NCI-H2107 treated with DMSO at 0.1 percent for 48 hours (cell line): ENCODE data around the gene UBE2E2.

Experiments used
- DNase-seq: peaks from one replicate; lab custom pipeline; 2025; ENCODE audit not compliant: unreplicated experiment; lab: John Stamatoyannopoulos, UW

UBE2E2 gene

DNA sequence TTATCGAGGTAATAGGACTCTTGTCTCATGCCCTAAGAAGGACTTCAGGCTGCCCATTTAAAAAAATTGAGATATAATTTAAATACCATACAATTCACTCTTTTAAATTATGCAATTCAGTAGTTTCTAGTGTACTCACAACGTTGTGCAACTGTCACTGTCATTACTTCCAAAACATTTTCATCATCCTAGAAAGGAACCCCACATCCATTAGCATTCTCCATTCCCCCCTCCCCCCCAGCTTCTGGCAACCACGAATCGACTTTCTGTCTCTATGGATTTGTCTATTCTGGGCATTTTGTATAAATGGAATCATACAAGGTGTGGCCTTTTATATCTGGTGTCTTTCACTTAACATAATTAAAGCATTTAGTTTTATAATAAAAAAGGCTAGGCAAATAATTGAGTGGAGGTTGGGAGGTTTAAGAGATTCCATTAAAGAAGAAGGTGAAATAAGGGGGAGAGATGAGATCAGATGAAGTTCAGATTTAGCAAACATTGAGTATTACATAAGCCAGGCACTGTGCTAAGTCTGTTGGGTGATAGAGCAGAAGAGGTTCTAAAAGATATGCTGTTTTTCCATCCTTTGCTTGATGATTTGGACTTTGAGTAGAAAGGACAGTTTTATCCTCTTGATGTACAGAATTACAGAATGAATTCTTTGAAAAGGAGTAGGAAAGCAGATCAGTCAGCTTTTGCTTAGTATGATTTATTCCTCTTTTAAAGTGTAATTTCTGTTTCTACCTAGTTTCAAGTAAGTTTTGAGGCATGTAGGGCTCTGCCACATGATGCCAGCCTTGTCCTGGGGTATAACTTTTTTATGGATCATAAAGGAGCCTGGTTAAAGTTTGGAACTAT lies 36.3 kb downstream of the UBE2E2 start:
- DNase-seq, result no peak

DNA sequence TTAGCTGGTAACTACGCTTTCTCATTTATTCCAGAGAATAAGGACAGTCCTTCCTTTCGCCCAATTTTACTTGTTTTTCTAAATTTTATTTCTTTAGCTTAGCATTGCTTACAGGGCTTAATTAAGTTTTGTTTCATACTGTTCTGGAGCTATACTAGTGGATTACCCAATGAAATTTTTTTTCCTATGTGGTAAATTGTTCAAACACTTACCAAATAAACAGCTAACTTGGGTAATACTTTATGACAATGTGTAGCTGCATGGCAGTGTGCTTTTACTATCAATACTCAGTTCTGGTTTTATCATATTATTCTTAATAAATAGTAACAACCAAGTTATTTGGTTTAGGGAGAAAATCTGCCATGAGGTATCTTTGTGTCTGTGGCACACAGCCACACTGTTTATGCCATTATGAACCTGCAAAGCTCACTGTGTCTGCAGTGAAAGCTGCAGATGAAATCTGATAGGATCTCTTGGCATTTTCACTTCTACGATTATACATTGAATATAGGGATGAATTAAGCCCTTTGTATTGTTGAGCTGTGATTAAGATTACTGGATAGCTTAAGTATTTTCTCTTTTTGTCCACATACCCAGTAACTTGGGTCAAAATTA lies 37.2 kb downstream of the UBE2E2 start:
- DNase-seq, result no peak

GRCh38 chr3:23241256-23241655 lies 38.1 kb downstream of the UBE2E2 start:
- DNase-seq, result no peak

- no peak for DNase-seq
These were observed 39.0 kb downstream of the UBE2E2 start for GRCh38 chr3:23242106-23242505.

DNA sequence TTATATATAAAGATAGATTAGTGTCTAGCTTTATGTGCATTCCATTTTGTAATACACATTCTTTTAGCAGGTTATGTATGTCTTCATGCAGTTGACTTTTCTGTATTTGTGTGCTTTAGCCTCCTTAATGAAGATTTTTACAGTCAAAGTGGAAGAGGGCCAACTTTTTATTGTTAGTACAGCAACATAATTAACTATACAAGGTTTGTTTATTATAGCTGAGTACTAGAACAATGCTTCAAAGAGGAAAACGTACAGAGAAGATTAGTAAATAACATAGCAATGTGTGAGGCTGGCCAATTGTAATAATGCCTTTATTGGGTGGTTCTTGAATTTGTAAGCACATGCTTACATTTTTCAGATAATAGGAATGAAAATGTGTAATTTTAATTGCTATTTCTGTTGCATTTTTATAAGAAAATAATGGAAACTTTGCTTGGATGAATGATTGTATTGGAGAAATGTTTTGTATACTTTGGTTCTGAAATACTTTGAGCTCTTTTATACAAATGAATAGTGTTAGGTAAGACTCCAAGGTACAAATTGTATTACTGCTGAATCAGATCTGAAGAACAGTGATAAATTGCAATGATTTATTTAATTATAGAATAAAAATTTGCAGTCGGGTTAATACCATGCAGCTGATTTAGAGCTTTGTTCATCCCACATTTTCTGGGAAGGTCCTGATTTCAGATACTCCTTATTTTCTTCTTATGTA lies 41.4 kb downstream of the UBE2E2 start:
- no peak for DNase-seq

DNA sequence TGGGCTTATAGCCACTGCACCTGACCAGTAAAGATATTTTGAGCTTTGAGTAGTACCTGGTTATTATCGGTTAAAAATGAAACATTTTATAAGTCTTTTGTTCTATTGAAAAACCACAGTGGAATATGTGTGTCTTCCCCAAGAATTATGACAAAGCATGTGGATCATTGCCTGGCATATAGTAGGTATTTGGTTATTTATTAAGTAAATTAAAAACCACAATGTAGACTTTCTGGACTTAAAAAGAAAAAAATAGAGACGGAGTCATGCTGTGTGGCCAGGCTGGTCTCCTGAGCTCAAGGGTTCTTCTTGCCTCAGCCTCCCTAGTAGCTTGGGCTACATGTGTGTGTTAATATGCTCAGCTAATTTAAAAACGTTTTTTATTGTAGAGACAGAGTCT lies 43.5 kb downstream of the UBE2E2 start:
- no peak for DNase-seq

DNA sequence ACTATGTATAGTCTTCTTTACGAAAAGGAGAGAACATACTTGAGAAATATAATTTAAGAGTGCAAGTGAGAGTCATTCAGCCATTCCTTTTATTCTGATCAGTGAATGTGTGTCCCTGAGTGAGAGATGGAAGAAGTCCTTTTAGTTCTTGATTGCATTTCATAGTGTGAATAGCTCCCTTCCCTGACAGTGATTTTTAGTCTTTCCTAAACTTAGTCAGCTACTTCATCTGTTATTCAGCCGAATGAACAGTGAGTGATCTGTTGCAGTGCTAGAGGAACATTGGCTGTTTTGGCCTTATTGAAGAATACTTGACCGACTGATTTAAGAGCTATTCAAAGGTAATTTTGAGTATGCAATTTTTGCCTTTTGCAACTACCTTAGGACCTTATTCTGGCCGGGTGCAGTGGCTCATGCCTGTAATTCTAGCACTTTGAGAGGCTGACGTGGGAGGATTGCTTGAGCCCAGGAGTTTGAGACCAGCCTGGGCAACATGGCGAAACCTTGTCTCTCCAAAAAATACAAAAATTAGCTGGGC lies 45.5 kb downstream of the UBE2E2 start:
- no peak for DNase-seq

GRCh38 chr3:23249961-23250360 lies 46.8 kb downstream of the UBE2E2 start:
- no peak for DNase-seq

- DNase-seq, result no peak
These were observed 49.0 kb downstream of the UBE2E2 start for GRCh38 chr3:23252122-23252521.

DNA sequence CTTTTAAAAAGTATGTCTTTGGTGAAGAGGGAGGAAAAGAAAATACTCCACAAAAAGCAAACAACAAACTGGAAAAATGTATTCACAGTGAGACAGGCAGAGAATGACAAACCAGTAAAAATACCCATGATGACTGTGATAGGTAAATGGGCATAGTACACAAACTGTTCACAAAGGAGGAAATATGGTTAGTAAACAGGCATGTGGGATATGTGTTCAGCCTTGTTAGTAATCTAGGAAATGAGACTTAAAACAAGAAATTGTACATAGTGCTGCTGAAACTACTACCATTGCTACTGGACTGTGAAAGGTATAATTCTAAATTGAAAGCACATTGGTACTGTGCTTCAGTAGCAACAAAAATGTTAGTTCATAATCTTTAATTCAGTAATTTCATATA lies 50.1 kb downstream of the UBE2E2 start:
- no peak for DNase-seq

DNA sequence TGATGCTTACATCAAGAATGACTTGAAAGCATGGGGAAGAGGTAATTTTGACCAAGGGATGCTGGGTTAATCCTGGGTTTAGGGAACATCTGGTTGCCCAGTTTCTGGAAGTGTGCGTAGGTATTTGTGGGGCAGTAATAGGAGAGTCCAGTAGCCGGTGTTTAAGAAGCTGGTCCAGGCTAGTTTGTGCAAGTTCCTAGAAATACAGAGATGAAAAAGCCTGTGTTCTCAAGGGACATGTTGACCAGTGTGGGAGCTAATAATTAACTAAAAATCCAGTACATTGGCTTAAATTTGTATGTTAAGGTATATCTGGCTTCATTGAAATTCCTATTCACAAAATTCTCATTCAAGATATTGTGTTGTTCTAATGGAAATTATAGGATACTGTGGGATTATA lies 51.2 kb downstream of the UBE2E2 start:
- DNase-seq, result no peak

DNA sequence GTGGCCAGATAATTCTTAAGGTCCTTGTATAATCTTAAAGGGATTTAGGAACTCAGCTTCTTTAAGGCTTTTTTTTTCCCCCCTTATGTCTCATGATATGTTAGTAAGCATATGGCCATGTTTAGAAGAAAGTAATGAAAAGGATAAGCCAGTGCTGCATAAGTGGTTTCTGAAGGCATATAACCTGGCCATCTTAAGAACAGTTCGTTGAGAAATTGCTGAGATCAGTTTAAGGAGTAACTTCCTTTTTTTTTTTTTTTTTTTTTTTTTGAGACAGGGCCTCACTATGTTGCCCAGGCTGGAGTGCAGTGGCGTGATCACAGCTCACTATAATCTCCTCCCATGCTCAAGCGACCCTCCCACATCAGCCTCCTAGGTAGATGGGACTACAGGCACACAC lies 51.7 kb downstream of the UBE2E2 start:
- DNase-seq, result no peak

GRCh38 chr3:23256741-23257435 lies 53.8 kb downstream of the UBE2E2 start:
- no peak for DNase-seq

DNA sequence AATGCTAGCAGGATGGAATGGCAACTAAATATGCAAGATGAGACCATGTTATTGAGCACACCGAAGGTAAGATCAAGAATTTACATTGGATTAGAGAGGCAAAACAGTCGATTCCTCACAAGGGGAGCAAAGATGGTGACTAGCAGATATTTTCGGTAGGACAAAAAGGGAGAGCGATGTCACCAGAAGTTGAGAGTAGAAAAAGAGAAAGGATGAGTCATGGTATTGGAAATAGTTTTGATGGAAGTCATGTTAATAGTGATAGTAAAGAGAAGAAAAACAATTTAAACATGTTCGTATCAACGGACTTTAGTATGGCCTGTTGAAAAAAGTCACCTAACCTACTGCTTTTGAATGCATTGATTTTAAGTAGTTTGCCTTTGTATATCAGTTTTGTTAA lies 55.0 kb downstream of the UBE2E2 start:
- DNase-seq, result no peak

- DNase-seq, result no peak
These were observed 56.4 kb downstream of the UBE2E2 start for GRCh38 chr3:23259515-23259914.

DNA sequence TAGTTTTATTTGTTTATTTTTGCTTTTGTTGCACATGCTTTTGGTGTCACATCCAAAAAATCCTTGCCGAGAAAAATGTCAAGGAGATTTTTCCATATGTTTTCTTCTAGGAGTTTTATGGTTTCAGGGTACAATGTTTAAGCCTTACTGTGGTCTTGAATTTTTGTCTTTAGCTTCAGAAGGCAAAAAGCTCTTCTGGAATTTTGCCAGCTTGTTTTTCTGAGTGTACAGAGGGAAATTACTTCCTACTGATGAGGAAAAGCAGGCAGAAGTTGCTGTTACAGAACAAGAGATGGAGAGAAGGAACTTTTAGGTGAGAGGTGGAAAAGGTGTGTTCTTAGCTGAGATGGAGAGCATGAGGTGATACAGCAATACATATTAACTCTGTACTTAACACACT lies 59.6 kb downstream of the UBE2E2 start:
- no peak for DNase-seq

DNA sequence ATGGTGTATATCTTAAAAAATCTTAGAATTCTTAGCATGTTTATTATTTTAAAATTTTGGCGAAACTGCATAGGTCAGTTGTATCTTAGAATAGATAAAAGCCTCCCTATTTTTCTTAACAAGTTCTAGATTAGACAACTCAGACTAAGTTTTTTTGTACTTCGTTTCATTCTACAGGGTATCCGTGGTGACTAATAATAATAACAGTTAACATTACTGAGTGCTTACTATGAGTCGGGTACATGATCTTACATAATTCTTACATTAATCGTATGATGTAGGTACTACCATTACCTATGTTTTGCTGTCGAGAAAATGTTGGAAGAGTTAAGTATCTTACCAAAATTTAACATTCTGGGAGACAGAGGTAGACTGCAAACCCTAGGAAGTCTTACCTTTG lies 60.7 kb downstream of the UBE2E2 start:
- no peak for DNase-seq

DNA sequence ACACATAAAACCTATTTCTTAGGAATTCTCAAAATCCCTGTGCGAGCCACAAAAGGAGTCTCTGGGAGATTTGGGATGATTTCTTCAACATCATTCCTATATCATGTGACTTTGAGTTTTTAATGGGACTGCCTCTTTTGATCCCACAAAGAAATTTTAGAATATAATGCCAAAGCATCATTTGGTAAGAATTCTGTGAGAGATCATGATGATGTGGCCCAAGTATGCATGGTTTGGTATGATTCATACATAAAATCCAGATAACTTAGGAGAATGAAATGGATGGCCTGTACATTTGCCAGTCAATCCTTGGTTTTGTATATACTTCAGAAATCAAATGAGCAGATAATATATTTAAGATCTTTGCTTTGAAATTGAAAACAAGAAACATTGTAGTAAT lies 61.3 kb downstream of the UBE2E2 start:
- no peak for DNase-seq

DNA sequence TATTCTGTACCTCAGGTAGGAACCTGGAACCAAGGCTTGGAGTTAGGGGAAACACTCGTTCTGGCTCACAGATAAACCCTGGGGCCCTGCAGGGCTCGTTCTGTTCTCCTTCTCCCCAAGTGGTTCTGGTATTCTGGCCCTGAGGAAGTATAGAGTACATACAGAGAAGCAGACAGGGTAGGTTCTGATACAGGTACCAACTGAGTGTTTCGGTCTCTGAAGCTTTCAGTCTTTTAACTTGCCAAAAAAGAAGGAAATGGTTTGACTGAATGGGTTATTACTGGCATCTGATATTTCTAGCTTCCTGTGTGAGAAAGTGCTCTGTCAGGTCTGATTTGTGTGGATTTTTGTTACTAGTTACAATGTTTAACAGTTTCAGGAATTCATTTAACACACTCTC lies 67.3 kb downstream of the UBE2E2 start:
- DNase-seq, result no peak

DNA sequence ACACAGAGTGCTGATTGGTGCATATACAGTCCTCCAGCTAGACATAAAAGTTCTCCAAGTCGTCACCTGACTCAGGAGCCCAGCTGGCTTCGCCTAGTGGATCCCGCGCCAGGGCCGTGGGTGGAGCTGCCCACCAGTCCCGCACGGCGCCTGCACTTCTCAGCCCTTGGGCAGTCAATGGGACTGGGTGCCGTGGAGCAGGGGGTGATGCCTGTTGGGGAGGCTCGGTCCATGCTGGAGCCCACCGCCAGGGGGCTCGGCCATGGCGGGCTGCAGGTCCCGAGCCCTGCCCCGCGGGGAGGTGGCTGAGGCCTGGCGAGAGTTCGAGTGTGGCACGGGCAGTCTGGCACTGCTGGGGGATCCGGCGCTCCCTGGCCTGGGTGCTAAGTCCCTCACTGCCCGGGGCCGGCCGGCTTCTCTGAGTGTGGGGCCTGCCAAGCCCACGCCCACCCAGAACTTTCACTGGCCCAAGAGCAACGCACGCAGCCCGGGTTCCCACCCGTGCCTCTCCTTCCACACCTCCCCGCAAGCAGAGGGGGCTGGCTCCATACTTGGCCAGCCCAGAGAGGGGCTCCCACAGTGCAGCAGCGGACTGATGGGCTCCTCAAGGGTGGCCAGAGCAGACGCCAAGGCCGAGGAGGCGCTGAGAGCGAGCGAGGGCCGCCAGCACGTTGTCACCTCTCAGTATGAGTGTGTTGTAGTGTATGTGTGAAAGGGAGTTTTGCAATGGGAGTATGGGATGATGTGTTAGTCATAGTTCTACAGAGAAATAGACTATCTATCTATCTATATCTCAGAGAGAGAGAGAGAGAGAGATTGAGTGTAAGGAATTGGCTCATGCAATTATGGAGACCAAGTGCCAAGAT lies 69.0 kb downstream of the UBE2E2 start:
- DNase-seq, result no peak
